Mammary epithelial cell (primary cell): ENCODE data around the gene CCND3.

ENCODE experiments used
- EZH2 ChIP-seq: IDR thresholded peaks from 2 replicates; pipeline ENCODE4 v1.6.1; 2012; ENCODE audit warnings: low read length, inconsistent platforms, borderline replicate concordance
- TF ChIP-seq, protein P1 (sequence below), 2 donors: IDR thresholded peaks in 1 of 2; conservative IDR thresholded peaks in 1 of 2; 2 replicates each; pipeline ENCODE4 v1.5.1; 2011 to 2012; ENCODE audit warnings: inconsistent platforms in 2 of 2, low read length in 2 of 2, mild to moderate bottlenecking in 2 of 2, control low read depth in 1 of 2, low read depth in 1 of 2; ENCODE audit not compliant: insufficient read depth in 1 of 2; ENCODE audit errors: extremely low read depth in 1 of 2

GRCh38 chr6:41885930-41886329, 55.7 kb downstream of the CCND3 start:
- TF ChIP-seq, protein P1, sequence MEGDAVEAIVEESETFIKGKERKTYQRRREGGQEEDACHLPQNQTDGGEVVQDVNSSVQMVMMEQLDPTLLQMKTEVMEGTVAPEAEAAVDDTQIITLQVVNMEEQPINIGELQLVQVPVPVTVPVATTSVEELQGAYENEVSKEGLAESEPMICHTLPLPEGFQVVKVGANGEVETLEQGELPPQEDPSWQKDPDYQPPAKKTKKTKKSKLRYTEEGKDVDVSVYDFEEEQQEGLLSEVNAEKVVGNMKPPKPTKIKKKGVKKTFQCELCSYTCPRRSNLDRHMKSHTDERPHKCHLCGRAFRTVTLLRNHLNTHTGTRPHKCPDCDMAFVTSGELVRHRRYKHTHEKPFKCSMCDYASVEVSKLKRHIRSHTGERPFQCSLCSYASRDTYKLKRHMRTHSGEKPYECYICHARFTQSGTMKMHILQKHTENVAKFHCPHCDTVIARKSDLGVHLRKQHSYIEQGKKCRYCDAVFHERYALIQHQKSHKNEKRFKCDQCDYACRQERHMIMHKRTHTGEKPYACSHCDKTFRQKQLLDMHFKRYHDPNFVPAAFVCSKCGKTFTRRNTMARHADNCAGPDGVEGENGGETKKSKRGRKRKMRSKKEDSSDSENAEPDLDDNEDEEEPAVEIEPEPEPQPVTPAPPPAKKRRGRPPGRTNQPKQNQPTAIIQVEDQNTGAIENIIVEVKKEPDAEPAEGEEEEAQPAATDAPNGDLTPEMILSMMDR (conservative IDR thresholded peaks at IDR 0.05 in 1 of 2, IDR thresholded peaks at IDR 0.05 in 1 of 2; ENCODE audit: extremely low read depth in 1 of 2, insufficient read depth in 1 of 2, low read depth in 1 of 2, low read length in 2 of 2) = no peak
- no peak for TF ChIP-seq EZH2
